K562 (cell line): ENCODE measurements around the gene CEP250.

Experiments
- TF ChIP-seq, protein P1 (sequence below): fragments of 250-450 bp; sonication (Bioruptor Pico); IDR thresholded peaks from 2 replicates; pipeline ENCODE4 v1.5.0; 2020; ENCODE audit warnings: mild to moderate bottlenecking, borderline replicate concordance
- TF ChIP-seq, protein P2 (sequence below), 3 experiments: IDR thresholded peaks in 2 of 3; conservative IDR thresholded peaks in 1 of 3; 2 replicates each; pipeline ENCODE4 v1.5.1; 2011 to 2012; ENCODE audit warnings: low read length in 3 of 3, mild to moderate bottlenecking in 3 of 3, control low read depth in 2 of 3, improper control_type of control experiment in 1 of 3, inconsistent platforms in 1 of 3, low read depth in 1 of 3, mixed read lengths in 1 of 3, moderate library complexity in 1 of 3; ENCODE audit not compliant: insufficient read depth in 2 of 3

DNA sequence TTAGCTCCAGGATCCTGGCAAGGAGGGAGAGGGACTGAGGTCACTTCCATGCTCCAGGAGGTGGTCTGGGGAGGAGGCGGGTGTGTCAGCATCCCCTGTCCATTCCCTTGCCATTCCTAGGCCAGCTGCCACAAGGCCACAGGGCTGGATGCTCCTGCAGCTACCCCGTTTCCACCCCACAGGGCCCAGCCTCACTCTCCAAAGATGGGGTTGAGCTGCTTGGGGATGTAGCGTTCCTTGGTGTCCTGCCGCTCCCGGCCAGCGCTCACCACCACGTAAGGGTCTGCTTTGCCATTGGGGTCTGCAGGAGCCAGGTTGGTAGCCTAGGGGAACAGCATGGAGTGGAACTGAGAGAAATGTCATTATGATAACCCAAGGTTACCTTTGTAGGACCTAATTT, 109.5 kb downstream of the CEP250 start:
- TF ChIP-seq, protein P1, sequence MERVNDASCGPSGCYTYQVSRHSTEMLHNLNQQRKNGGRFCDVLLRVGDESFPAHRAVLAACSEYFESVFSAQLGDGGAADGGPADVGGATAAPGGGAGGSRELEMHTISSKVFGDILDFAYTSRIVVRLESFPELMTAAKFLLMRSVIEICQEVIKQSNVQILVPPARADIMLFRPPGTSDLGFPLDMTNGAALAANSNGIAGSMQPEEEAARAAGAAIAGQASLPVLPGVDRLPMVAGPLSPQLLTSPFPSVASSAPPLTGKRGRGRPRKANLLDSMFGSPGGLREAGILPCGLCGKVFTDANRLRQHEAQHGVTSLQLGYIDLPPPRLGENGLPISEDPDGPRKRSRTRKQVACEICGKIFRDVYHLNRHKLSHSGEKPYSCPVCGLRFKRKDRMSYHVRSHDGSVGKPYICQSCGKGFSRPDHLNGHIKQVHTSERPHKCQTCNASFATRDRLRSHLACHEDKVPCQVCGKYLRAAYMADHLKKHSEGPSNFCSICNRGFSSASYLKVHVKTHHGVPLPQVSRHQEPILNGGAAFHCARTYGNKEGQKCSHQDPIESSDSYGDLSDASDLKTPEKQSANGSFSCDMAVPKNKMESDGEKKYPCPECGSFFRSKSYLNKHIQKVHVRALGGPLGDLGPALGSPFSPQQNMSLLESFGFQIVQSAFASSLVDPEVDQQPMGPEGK (CRISPR knock-in tag) = no peak
- TF ChIP-seq, protein P2, sequence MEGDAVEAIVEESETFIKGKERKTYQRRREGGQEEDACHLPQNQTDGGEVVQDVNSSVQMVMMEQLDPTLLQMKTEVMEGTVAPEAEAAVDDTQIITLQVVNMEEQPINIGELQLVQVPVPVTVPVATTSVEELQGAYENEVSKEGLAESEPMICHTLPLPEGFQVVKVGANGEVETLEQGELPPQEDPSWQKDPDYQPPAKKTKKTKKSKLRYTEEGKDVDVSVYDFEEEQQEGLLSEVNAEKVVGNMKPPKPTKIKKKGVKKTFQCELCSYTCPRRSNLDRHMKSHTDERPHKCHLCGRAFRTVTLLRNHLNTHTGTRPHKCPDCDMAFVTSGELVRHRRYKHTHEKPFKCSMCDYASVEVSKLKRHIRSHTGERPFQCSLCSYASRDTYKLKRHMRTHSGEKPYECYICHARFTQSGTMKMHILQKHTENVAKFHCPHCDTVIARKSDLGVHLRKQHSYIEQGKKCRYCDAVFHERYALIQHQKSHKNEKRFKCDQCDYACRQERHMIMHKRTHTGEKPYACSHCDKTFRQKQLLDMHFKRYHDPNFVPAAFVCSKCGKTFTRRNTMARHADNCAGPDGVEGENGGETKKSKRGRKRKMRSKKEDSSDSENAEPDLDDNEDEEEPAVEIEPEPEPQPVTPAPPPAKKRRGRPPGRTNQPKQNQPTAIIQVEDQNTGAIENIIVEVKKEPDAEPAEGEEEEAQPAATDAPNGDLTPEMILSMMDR (IDR thresholded peaks at IDR 0.05 in 2 of 3, conservative IDR thresholded peaks at IDR 0.05 in 1 of 3; ENCODE audit: insufficient read depth in 2 of 3, low read depth in 1 of 3, low read length in 3 of 3) = no peak
